Measurements from ENCODE around the gene MUTYH. TPM values are rescaled to one million over a fixed set of nuclear protein-coding genes. Genes with fewer than 3 reads are reported as not detected.

The MUTYH gene
- total and polyA plus RNA-seq, 9 of the 15 experiments (the other 6 are each of a cell fraction or from before 2014, with no cell fraction given) = 3.4 to 53.5 (median 29.0) TPM

GRCh38 chr1:45359882-45360513 lies 19.8 kb upstream of the MUTYH start (continued):
- TF ChIP-seq NKRF (IDR thresholded peaks at IDR 0.05; ENCODE audit: borderline replicate concordance) (no peak), ZFP1 (CRISPR knock-in tag; IDR thresholded peaks at IDR 0.05) (no peak), PREB (CRISPR knock-in tag; IDR thresholded peaks at IDR 0.05) (0 out of 2 replicates have a peak, but pooled peaks have one; percentile 63), CREM (IDR thresholded peaks at IDR 0.05; ENCODE audit: low read depth) (no peak), PHB (CRISPR knock-in tag; IDR thresholded peaks at IDR 0.05) (no peak), DEAF1 (CRISPR knock-in tag; IDR thresholded peaks at IDR 0.05) (peak; percentile 96), ZFPM2 (CRISPR knock-in tag; IDR thresholded peaks at IDR 0.05) (no peak), XRCC3 (IDR thresholded peaks at IDR 0.05) (no peak), PRPF4 (IDR thresholded peaks at IDR 0.05; ENCODE audit: insufficient read depth, low read depth, low read length, poor library complexity, severe bottlenecking) (no peak), ARID3A (IDR thresholded peaks at IDR 0.05; ENCODE audit: borderline replicate concordance, low read depth, low read length) (peak; percentile 68; the same call in 1 of the 2 replicates), ZBTB5 (IDR thresholded peaks at IDR 0.05) (no peak), ZBED1 (IDR thresholded peaks at IDR 0.05) (no peak), FOSL1 (tag; conservative IDR thresholded peaks at IDR 0.05) (no peak), GMEB1 (CRISPR knock-in tag; IDR thresholded peaks at IDR 0.05) (peak; percentile 26; the same call in 1 of the 2 replicates), ZNF280B (CRISPR knock-in tag; IDR thresholded peaks at IDR 0.05) (no peak), ZNF384 (IDR thresholded peaks at IDR 0.05; ENCODE audit: low read depth, low read length) (peak; percentile 33; the same call in 1 of the 2 replicates)

All from K562 (cell line).